Retina (tissue), 1 donor: Measurements from ENCODE around the gene SEC24C.
"Not testable (repeated sequence)": the region's sequence is repeated elsewhere in the genome, so short reads cannot be mapped to it uniquely, and the experiment has no call there.

Experiments used
- DNase-seq: peaks from one replicate; pipeline ENCODE4 v3.0.0-alpha.2; 2016

Gene SEC24C, protein sequence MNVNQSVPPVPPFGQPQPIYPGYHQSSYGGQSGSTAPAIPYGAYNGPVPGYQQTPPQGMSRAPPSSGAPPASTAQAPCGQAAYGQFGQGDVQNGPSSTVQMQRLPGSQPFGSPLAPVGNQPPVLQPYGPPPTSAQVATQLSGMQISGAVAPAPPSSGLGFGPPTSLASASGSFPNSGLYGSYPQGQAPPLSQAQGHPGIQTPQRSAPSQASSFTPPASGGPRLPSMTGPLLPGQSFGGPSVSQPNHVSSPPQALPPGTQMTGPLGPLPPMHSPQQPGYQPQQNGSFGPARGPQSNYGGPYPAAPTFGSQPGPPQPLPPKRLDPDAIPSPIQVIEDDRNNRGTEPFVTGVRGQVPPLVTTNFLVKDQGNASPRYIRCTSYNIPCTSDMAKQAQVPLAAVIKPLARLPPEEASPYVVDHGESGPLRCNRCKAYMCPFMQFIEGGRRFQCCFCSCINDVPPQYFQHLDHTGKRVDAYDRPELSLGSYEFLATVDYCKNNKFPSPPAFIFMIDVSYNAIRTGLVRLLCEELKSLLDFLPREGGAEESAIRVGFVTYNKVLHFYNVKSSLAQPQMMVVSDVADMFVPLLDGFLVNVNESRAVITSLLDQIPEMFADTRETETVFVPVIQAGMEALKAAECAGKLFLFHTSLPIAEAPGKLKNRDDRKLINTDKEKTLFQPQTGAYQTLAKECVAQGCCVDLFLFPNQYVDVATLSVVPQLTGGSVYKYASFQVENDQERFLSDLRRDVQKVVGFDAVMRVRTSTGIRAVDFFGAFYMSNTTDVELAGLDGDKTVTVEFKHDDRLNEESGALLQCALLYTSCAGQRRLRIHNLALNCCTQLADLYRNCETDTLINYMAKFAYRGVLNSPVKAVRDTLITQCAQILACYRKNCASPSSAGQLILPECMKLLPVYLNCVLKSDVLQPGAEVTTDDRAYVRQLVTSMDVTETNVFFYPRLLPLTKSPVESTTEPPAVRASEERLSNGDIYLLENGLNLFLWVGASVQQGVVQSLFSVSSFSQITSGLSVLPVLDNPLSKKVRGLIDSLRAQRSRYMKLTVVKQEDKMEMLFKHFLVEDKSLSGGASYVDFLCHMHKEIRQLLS

GRCh38 chr10:73743905-73744663 is at the start of gene SEC24C:
Gene SEC24C (plus strand): TSS chr10:73744372. CDS start chr10:73746833, 2,461 bp downstream.
- DNase-seq = peak; percentile 97

DNA sequence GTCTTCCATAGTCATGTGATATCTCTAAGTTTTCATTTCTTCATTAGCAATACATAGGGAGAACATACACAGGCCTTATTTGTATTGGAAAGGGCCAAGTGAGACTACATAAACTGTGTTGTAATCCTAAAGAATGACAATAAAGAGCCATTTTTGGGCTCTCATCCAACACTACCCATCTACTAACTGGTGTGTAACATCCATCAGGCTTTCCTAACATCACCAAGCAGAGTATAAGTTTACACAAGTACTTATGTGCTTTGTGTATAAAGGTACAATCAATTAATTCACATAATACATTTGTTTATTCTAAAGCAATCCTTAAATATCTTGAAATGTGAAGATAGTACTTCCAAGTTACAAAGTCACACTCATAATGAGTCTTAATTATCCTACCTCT is 48.9 kb upstream of the SEC24C start:
- not testable (repeated sequence) for DNase-seq

DNA sequence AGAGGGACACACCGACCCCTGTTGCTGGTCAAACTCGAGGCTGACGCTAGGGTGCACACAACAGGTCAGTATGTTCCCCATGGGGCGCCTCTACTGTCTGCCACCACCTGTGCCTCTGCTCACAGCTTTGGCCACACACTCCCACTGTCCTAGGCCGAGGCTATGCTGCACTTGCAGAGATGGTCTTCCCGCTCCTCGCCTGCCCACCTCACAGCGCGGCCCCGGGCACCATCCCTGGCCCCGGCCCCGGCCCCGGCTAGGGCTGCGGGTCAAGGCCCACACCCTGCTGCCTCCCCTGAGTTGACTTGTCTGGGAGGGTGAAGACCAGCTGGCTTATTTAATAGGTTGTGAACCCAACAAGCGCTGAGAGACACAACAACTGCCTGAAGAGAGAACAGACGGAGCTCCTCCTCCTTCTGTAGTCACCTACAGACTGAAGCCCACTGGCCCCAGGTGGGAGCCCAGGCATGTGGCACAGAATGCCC is 46.5 kb upstream of the SEC24C start, which contains the start of gene AGAP5:
Gene AGAP5, minus strand, starts transcription at position 435 of the 485 bp plus-strand sequence. Its CDS starts 354 bp downstream, at position 81.
- not testable (repeated sequence) for DNase-seq

- DNase-seq = not testable (repeated sequence)
Measured at GRCh38 chr10:73698819-73699218, 45.4 kb upstream of the SEC24C start.

- not testable (repeated sequence) for DNase-seq
Measured at GRCh38 chr10:73703924-73704323, 40.2 kb upstream of the SEC24C start.

- not testable (repeated sequence) for DNase-seq
Measured at GRCh38 chr10:73705506-73706072, 38.6 kb upstream of the SEC24C start.

DNA sequence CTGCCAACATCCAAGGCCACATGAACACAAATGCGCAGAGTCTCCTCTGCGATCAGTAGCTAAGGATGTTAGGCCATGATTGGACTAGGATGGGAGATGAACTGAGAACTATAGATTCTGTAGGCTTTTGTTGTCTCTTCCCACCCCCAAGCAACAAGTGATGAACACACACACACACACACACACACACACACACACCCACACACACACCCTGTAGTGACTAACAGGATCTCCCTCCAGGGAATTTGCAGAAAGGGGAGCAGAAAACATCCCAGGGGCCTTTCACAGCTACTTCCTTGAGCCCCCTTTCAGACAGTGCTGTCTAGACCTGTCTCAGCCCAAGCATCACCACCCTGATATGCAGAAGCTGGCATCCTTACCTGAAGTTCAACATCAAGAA is 37.7 kb upstream of the SEC24C start:
- DNase-seq = not testable (repeated sequence)

DNA sequence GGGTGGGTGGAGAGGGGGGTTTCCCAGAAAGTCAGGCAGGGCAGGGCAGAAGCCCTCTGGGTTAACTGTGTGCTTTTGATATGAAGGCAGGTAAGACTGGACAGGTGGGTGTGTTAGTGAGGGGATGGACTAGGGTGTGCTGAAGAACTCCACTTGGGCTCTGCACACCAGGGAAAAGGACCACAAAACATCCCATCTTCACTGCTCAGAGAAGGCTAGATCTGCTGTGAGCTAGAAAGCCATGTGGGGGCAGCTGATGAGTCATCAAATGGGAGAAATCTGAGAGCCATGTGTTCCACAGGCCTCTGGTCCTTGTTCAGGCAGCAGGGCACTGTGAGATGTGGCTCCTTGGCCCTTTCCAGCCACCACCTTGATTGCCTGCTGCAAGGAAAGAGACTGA is 36.5 kb upstream of the SEC24C start:
- DNase-seq = not testable (repeated sequence)

DNA sequence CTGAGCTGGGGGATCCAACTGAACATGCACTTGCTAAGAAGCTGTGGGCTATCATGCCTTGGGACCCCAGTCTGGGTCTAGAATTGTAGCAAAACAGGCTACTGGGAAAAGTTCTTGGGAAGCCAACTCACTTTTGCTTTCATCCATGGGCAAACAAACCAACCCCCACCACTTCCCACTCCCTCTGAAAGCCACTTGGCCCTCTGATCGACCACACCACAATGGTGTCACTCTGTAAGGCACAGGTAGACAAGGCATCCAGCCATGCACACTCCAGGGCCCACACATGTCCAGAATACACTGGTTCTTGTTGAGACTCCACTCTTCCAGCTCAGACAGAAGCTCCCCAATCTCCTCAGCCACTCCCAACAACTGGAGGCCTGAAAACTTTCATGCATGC is 36.0 kb upstream of the SEC24C start:
- not testable (repeated sequence) for DNase-seq

DNA sequence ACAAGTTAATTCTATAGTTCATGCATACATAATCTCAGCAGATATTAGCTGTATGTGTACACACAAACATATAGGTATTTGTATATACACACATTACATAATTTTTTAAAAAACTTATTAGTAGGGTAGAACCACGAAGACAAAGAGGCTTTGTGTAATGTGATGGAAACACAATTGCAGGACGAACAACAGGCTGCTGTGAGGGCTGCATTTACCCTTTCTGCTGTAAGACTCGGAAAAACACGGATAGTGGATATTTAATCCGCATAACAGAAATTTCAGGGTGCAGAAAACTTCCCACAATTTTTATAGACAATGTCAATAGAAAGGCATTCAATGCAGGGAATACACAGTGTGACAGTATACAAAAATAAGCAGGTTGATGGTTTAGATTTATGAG is 32.5 kb upstream of the SEC24C start:
- DNase-seq = not testable (repeated sequence)

DNA sequence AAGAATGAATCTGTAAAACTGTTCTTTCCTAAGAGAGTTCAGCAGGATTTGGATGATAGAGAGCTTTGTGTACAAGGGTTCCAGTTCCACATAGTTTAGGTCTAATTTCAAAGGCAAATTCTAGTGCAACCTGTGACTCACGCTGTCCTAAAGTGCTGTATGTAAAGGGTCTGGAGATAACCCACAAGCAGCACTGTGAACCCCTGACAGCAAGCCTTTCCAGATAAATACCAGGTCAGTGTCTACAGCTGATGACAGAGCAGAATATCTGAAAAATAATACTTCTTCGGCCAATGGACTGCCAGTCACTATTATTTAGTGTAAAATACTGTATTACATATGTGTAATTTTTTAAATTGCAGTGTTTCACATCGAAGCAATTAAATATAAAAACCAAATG is 30.3 kb upstream of the SEC24C start:
- DNase-seq = not testable (repeated sequence)

GRCh38 chr10:73714483-73714882 is 29.7 kb upstream of the SEC24C start:
- not testable (repeated sequence) for DNase-seq

DNA sequence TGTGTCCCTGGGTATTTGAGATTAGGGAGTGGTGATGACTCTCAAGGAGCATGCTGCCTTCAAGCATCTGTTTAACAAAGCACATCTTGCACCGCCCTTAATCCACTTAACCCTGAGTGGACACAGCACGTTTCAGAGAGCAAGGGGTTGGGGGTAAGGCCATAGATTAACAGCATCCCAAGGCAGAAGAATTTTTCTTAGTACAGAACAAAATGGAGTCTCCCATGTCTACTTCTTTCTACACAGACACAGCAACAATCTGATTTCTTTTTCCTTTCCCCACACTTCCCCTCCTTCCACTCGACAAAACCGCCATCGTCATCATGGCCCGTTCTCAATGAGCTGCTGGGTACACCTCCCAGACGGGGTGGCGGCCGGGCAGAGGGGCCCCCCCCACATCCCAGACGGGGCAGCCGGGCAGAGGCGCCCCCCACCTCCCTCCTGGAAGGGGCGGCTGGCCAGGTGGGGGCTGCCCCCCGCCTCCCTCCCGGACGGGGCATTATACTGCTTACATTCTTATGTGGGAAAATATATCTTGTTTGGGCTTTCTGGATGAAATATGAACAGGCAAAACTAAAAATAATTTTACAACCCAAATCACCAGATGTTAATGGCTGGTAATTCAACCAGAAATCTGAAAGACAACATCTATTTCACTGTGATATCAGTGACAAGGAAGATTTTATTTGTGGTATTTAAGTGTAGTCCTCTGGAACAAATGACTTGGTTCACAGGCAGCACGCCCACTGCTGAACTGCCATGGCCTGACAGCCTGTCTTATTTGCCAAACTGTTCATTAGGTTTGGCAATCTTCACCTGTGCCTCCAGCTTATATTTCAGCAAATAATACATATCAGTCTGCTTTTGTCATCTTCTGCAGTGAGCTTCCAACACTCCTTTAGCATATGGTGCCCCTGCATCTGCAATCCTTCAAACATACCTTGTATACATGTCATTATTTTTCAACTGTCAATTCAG is 28.7 kb upstream of the SEC24C start:
- DNase-seq = not testable (repeated sequence)

- no peak for DNase-seq
Measured at GRCh38 chr10:73716251-73716650, 27.9 kb upstream of the SEC24C start.

- no peak for DNase-seq
Measured at GRCh38 chr10:73717556-73717955, 26.6 kb upstream of the SEC24C start.

- not testable (repeated sequence) for DNase-seq
Measured at GRCh38 chr10:73720561-73720960, 23.6 kb upstream of the SEC24C start.

- no peak for DNase-seq
Measured at GRCh38 chr10:73723516-73723915, 20.7 kb upstream of the SEC24C start.

- DNase-seq = not testable (repeated sequence)
Measured at GRCh38 chr10:73729781-73730152, 14.4 kb upstream of the SEC24C start.

DNA sequence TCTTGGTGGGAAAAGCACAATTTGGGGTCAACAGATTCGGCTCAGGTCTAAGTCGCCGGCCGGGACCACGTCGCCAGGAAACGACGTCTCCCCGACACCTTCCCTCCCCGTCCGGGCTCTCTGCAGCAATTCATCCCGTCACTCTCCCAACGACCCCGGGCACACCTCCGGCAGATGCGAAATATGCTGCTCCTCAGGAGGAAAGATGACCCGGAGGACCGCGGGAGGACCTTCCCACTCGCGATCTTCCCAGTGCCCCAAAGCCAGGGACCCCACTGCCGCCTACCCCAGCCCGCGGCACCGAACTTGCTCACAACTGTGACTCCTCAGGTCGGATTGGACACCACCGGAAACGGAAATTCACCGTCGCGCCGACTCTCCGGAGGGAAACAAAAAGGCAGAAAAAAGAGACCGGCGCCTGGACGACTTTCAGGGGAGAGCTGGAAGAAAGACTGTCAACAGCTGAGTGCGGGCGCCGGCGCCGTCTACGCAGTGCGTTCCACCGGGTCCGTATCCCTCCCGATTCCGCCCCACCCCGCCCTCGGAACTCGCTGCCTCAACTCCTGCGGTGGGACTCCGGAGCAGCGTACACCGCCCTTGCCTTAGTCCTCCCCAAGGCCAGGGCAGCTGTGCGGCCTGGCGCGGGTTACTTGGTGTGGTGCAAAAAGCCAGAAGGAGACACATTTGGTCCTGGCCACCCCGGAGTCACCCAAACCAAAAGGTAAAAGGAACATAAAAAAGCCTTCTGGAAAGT is 13.8 kb upstream of the SEC24C start:
- peak; percentile 98 for DNase-seq
